Ishikawa (cell line): ENCODE measurements around the gene LMTK2.

Experiments
- CEBPB ChIP-seq: IDR thresholded peaks from 2 replicates; pipeline ENCODE4 v1.6.1; 2012
- CREB1 ChIP-seq: IDR thresholded peaks from 2 replicates; pipeline ENCODE4 v1.6.1; 2012; ENCODE audit warnings: low read depth
- EGR1 ChIP-seq: IDR thresholded peaks from 2 replicates; pipeline ENCODE4 v1.6.1; 2012
- EP300 ChIP-seq: IDR thresholded peaks from 2 replicates; pipeline ENCODE4 v1.6.1; 2012; ENCODE audit warnings: borderline replicate concordance
- FOXM1 ChIP-seq: IDR thresholded peaks from 2 replicates; pipeline ENCODE4 v1.6.1; 2012; ENCODE audit warnings: low read depth, borderline replicate concordance
- NFIC ChIP-seq: IDR thresholded peaks from 2 replicates; pipeline ENCODE4 v1.6.1; 2012
- RAD21 ChIP-seq: IDR thresholded peaks from 2 replicates; pipeline ENCODE4 v1.6.1; 2012; ENCODE audit warnings: low read depth
- REST ChIP-seq: IDR thresholded peaks from 2 replicates; pipeline ENCODE4 v1.6.1; 2012; ENCODE audit warnings: low read depth, mild to moderate bottlenecking
- TAF1 ChIP-seq: IDR thresholded peaks from 2 replicates; pipeline ENCODE4 v1.6.1; 2012; ENCODE audit warnings: low read depth, mild to moderate bottlenecking
- TCF12 ChIP-seq: IDR thresholded peaks from 2 replicates; pipeline ENCODE4 v1.6.1; 2012; ENCODE audit warnings: low read depth
- TEAD4 ChIP-seq: IDR thresholded peaks from 2 replicates; pipeline ENCODE4 v1.6.1; 2012
- YY1 ChIP-seq: IDR thresholded peaks from 2 replicates; pipeline ENCODE4 v1.6.1; 2012; ENCODE audit warnings: low read depth
- ZBTB7A ChIP-seq: IDR thresholded peaks from 2 replicates; pipeline ENCODE4 v1.6.1; 2012; ENCODE audit warnings: low read depth
- TF ChIP-seq, protein P1 (sequence below): IDR thresholded peaks from 2 replicates; pipeline ENCODE4 v1.6.1; 2012
- TF ChIP-seq, protein P2 (sequence below): IDR thresholded peaks from 2 replicates; pipeline ENCODE4 v1.6.1; 2012

The LMTK2 gene

DNA sequence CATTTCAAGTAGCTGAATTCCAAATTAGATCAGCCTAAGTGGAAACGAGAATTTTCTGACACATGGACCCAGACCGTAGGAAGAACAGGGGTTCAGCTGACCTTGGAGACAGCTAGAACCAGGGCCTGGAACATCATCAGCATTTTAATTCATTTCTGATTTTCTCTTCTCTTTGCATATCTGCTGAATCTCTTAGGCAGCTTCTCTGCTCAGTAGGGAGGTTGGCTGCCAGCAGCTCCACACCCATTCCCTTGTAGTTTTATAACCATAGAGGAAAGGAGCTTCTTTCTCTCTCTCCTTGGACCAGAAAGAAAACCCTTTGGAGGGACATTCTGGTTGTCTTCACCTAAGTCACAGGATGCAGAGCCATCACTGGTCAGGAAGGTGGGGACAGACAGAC, 36.0 kb downstream of the LMTK2 start:
- TF ChIP-seq YY1 (no peak), ZBTB7A (no peak), RAD21 (no peak), CREB1 (no peak), EGR1 (no peak)
- TF ChIP-seq, protein P1, sequence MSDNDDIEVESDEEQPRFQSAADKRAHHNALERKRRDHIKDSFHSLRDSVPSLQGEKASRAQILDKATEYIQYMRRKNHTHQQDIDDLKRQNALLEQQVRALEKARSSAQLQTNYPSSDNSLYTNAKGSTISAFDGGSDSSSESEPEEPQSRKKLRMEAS, result no peak

DNA sequence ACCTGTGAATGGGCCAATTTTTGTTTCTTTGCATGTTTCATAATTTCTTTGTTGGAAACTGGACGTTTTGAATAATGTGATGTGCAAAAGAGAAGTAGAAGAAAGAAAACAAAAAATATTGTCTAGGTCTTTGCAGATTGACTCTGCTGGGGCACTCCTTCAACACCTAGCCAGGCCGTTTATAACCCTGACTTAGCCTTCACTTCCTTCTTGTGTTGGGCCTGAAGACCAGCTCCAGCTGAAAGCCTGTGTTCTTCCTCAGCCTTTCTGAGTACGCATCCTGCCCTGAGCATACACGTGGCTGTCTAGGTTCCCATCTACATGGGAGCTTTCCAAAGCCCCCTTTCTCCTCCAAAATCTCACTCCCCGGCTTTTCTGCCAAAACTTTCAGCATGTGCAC, 41.9 kb downstream of the LMTK2 start:
- TF ChIP-seq TAF1, result no peak
- no peak for TF ChIP-seq EGR1
- no peak for TF ChIP-seq REST
- TF ChIP-seq CEBPB, result no peak
- TF ChIP-seq, protein P2, sequence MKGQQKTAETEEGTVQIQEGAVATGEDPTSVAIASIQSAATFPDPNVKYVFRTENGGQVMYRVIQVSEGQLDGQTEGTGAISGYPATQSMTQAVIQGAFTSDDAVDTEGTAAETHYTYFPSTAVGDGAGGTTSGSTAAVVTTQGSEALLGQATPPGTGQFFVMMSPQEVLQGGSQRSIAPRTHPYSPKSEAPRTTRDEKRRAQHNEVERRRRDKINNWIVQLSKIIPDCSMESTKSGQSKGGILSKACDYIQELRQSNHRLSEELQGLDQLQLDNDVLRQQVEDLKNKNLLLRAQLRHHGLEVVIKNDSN, result no peak
- TF ChIP-seq RAD21, result no peak
- TF ChIP-seq, protein P1, result no peak
- TF ChIP-seq EP300, result no peak
- TF ChIP-seq NFIC, result no peak
- TF ChIP-seq TCF12, result no peak
- no peak for TF ChIP-seq ZBTB7A
- no peak for TF ChIP-seq YY1

DNA sequence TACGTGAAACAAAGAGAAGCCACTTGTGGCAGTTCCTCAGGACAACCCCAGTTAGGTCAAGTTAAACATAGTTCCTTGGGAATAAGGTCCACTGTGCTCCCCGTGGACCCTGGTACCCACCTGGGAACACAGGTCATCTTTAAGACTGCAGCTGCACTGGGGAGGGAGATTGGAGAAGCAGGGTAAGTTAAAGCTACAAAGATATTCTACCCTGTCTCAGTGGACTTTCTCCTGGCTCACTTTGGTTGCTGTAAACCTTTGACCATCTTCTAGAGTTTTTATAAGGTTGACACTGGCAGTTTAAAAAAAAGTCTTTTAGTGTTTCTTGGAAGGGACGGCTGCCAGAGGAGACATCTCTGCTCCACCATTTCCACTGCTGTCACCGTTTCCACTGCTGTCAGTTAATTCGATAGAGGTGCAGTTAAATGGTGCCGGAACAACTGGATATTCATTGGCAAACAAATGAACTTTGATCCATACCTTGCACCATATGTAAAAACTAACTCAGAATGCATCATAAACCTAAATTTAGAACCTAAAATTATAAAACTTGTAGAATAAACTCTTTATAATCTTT, 42.5 kb downstream of the LMTK2 start:
- TF ChIP-seq TAF1 (no peak), NFIC (no peak), TEAD4 (no peak), ZBTB7A (no peak), FOXM1 (no peak), TCF12 (no peak), EP300 (no peak), CEBPB (no peak), REST (no peak)
- TF ChIP-seq, protein P1, result no peak
- TF ChIP-seq, protein P2, result no peak

DNA sequence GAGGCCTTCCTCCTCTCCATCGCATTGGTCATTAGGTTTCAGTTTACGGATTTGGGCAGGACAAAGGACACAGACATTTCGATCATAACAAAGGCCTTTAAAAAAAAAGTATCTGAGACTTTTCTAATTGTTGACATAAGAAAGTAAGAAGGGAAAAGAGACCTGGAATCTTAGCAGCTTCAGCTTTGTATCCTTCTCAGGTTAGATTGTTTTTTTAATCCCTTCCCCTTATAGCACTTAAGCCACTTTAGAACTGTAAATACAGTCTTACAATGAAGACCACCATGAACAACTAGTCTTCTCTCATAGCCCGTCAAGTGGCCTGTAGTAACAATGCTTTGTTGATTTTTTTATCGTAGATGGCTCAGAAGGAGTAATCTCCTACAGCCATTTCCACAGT, 45.2 kb downstream of the LMTK2 start:
- TF ChIP-seq EP300 (no peak), TCF12 (no peak), TAF1 (no peak), REST (no peak), CEBPB (no peak), CREB1 (no peak), NFIC (no peak), ZBTB7A (no peak)
- TF ChIP-seq, protein P1, result no peak

- no peak for TF ChIP-seq TAF1
- TF ChIP-seq ZBTB7A, result no peak
- TF ChIP-seq NFIC, result no peak
- no peak for TF ChIP-seq TCF12
- TF ChIP-seq, protein P1, result no peak
- no peak for TF ChIP-seq RAD21
- no peak for TF ChIP-seq CREB1
- no peak for TF ChIP-seq YY1
- TF ChIP-seq FOXM1, result no peak
- TF ChIP-seq EP300, result no peak
- no peak for TF ChIP-seq EGR1
- no peak for TF ChIP-seq REST
- no peak for TF ChIP-seq TEAD4
- no peak for TF ChIP-seq CEBPB
- TF ChIP-seq, protein P2, result no peak
Observed at GRCh38 chr7:98156700-98157099, 50.0 kb downstream of the LMTK2 start.
